ENCODE data around the gene RIMBP2. TPM values are rescaled to one million over a fixed set of nuclear protein-coding genes. Genes with fewer than 3 reads are reported as not detected.

RIMBP2 gene
- polyA plus RNA-seq, 1 donor from 2014 or later: 14.6 TPM

DNA sequence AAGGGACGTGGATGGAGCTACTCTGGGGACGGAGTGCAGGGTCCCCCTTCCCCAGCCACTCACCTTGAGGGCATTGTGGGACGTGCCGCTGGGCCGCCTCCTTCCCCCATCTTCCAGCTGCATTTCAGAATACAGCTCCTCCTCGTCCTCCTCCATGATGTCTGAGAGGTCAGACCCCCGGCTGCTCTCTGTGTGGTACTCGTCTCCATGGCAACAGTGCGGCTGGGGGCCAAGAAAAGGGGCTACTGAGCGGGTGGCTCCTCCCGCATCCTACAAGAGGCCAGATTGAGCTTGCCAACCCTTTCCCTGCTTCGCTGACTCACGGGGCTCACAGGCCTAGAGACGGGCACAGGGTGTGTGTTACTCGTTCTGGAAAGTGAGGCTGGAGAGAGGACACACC lies 288.0 kb downstream of the RIMBP2 start:
- Histone ChIP-seq H3K4me2 (ENCODE audit: low read length) (no peak overlapping the region), H3F3A (ENCODE audit: insufficient read depth, low read length, poor library complexity, severe bottlenecking) (no peaks in the 10 kb centered on the region), H4K20me1 (ENCODE audit: insufficient read depth) (no peaks in the 10 kb centered on the region), H3K4me3 (ENCODE audit: low read length) (no peak overlapping the region), H3K27ac (ENCODE audit: low read length) (no peak overlapping the region), H3K27me3 (ENCODE audit: insufficient read depth, low read depth, low read length) (no peaks in the 10 kb centered on the region), H3K9me2 (ENCODE audit: insufficient read depth, low read length) (no peaks in the 10 kb centered on the region), H3K9ac (ENCODE audit: low read length) (no peak overlapping the region), H2AFZ (ENCODE audit: low read depth, low read length) (no peak overlapping the region), H3K79me2 (replicated peaks; ENCODE audit: insufficient read depth, low read length) (no peaks in the 10 kb centered on the region), H3K36me3 (ENCODE audit: insufficient read depth, low read length) (peaks cover 7% of the 10 kb centered on the region), H3K9me3 (ENCODE audit: low read length) (no peaks in the 10 kb centered on the region)
- TF ChIP-seq, protein P1, sequence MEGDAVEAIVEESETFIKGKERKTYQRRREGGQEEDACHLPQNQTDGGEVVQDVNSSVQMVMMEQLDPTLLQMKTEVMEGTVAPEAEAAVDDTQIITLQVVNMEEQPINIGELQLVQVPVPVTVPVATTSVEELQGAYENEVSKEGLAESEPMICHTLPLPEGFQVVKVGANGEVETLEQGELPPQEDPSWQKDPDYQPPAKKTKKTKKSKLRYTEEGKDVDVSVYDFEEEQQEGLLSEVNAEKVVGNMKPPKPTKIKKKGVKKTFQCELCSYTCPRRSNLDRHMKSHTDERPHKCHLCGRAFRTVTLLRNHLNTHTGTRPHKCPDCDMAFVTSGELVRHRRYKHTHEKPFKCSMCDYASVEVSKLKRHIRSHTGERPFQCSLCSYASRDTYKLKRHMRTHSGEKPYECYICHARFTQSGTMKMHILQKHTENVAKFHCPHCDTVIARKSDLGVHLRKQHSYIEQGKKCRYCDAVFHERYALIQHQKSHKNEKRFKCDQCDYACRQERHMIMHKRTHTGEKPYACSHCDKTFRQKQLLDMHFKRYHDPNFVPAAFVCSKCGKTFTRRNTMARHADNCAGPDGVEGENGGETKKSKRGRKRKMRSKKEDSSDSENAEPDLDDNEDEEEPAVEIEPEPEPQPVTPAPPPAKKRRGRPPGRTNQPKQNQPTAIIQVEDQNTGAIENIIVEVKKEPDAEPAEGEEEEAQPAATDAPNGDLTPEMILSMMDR (IDR thresholded peaks at IDR 0.05; ENCODE audit: poor library complexity, severe bottlenecking): no peak
- TF ChIP-seq MXI1 (conservative IDR thresholded peaks at IDR 0.05; ENCODE audit: poor library complexity, severe bottlenecking) (no peak), SMC3 (conservative IDR thresholded peaks at IDR 0.05; ENCODE audit: poor library complexity) (no peak), POLR2AphosphoS5 (IDR thresholded peaks at IDR 0.05) (no peak), RAD21 (conservative IDR thresholded peaks at IDR 0.05) (no peak), EP300 (conservative IDR thresholded peaks at IDR 0.05; ENCODE audit: poor library complexity, severe bottlenecking) (no peak), TAF1 (IDR thresholded peaks at IDR 0.05; ENCODE audit: low read depth) (no peak), EZH2 (IDR thresholded peaks at IDR 0.05; ENCODE audit: borderline replicate concordance, insufficient read depth, low read length, poor library complexity, severe bottlenecking) (no peak)
- TF ChIP-seq, protein P2, sequence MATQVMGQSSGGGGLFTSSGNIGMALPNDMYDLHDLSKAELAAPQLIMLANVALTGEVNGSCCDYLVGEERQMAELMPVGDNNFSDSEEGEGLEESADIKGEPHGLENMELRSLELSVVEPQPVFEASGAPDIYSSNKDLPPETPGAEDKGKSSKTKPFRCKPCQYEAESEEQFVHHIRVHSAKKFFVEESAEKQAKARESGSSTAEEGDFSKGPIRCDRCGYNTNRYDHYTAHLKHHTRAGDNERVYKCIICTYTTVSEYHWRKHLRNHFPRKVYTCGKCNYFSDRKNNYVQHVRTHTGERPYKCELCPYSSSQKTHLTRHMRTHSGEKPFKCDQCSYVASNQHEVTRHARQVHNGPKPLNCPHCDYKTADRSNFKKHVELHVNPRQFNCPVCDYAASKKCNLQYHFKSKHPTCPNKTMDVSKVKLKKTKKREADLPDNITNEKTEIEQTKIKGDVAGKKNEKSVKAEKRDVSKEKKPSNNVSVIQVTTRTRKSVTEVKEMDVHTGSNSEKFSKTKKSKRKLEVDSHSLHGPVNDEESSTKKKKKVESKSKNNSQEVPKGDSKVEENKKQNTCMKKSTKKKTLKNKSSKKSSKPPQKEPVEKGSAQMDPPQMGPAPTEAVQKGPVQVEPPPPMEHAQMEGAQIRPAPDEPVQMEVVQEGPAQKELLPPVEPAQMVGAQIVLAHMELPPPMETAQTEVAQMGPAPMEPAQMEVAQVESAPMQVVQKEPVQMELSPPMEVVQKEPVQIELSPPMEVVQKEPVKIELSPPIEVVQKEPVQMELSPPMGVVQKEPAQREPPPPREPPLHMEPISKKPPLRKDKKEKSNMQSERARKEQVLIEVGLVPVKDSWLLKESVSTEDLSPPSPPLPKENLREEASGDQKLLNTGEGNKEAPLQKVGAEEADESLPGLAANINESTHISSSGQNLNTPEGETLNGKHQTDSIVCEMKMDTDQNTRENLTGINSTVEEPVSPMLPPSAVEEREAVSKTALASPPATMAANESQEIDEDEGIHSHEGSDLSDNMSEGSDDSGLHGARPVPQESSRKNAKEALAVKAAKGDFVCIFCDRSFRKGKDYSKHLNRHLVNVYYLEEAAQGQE (IDR thresholded peaks at IDR 0.05; ENCODE audit: borderline replicate concordance): no peak

GRCh38 chr12:130427381-130427887 lies 288.7 kb downstream of the RIMBP2 start:
- H2AFZ ChIP-seq (ENCODE audit: low read depth, low read length): no peak overlapping the region
- H3K27me3 ChIP-seq (ENCODE audit: insufficient read depth, low read depth, low read length): no peaks in the 10 kb centered on the region
- H3K79me2 ChIP-seq (replicated peaks; ENCODE audit: insufficient read depth, low read length): no peaks in the 10 kb centered on the region
- H3K4me3 ChIP-seq (ENCODE audit: low read length): no peak overlapping the region
- no peaks in the 10 kb centered on the region for H4K20me1 ChIP-seq (ENCODE audit: insufficient read depth)
- H3K9ac ChIP-seq (ENCODE audit: low read length): no peak overlapping the region
- peaks cover 7% of the 10 kb centered on the region for H3K36me3 ChIP-seq (ENCODE audit: insufficient read depth, low read length)
- no peak overlapping the region for H3K27ac ChIP-seq (ENCODE audit: low read length)
- no peaks in the 10 kb centered on the region for H3K9me2 ChIP-seq (ENCODE audit: insufficient read depth, low read length)
- H3F3A ChIP-seq (ENCODE audit: insufficient read depth, low read length, poor library complexity, severe bottlenecking): no peaks in the 10 kb centered on the region
- no peaks in the 10 kb centered on the region for H3K9me3 ChIP-seq (ENCODE audit: low read length)
- no peak overlapping the region for H3K4me2 ChIP-seq (ENCODE audit: low read length)
- TF ChIP-seq EZH2 (IDR thresholded peaks at IDR 0.05; ENCODE audit: borderline replicate concordance, insufficient read depth, low read length, poor library complexity, severe bottlenecking): no peak
- TF ChIP-seq, protein P1 (IDR thresholded peaks at IDR 0.05; ENCODE audit: poor library complexity, severe bottlenecking): no peak

All from neural cell (in vitro differentiated cells).